Lower leg skin (tissue), 3 donors: ENCODE data around the gene PTPRT.

Source experiments
- POLR2A ChIP-seq, 2 donors: fragments of 450-650 bp; IDR thresholded peaks; one replicate each; pipeline ENCODE4 v1.6.1; 2016 to 2017; ENCODE audit warnings: antibody characterized with exemption in 2 of 2, mild to moderate bottlenecking in 1 of 2, moderate library complexity in 1 of 2
- TF ChIP-seq, protein P1 (sequence below), 3 donors: fragments of 450-650 bp; IDR thresholded peaks; one replicate each; pipeline ENCODE4 v1.5.1; 2016; ENCODE audit warnings: antibody characterized with exemption in 3 of 3, mild to moderate bottlenecking in 3 of 3, moderate library complexity in 2 of 3

DNA sequence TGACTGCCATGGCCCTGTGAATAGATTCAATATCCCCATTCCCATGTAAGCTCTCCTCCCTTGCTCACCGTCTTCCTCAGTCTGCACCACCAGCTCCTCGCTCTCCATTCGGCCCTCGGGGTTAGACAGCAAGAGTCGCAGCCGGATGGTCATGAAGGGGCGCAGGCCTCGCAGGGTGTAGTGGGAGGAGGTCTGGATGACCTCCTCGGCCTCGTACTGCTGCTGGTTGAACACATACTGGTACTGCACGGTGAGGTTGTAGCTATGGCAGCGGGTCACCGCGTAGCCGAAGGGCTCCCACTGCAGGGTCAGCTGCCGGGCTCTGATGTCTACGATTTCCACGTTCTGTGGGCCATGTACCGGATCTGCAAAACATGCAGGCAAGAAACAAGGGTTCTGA, 717.5 kb downstream of the PTPRT start:
- TF ChIP-seq, protein P1, sequence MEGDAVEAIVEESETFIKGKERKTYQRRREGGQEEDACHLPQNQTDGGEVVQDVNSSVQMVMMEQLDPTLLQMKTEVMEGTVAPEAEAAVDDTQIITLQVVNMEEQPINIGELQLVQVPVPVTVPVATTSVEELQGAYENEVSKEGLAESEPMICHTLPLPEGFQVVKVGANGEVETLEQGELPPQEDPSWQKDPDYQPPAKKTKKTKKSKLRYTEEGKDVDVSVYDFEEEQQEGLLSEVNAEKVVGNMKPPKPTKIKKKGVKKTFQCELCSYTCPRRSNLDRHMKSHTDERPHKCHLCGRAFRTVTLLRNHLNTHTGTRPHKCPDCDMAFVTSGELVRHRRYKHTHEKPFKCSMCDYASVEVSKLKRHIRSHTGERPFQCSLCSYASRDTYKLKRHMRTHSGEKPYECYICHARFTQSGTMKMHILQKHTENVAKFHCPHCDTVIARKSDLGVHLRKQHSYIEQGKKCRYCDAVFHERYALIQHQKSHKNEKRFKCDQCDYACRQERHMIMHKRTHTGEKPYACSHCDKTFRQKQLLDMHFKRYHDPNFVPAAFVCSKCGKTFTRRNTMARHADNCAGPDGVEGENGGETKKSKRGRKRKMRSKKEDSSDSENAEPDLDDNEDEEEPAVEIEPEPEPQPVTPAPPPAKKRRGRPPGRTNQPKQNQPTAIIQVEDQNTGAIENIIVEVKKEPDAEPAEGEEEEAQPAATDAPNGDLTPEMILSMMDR (IDR thresholded peaks at IDR 0.05) = no peak
- TF ChIP-seq POLR2A (IDR thresholded peaks at IDR 0.05) = no peak
